ENCODE results near the gene PC. TPM values are rescaled to one million over a fixed set of nuclear protein-coding genes. Genes with fewer than 3 reads are reported as not detected.

The PC gene
- total and polyA plus RNA-seq, 9 of the 15 experiments (the other 6 are each of a cell fraction or from before 2014, with no cell fraction given): 0.94 to 38.0 (median 8.7) TPM

- no peak for TF ChIP-seq HINFP (tag; conservative IDR thresholded peaks at IDR 0.05; ENCODE audit: low read depth)
- no peak for TF ChIP-seq ZNF280B (CRISPR knock-in tag; IDR thresholded peaks at IDR 0.05)
Observed at GRCh38 chr11:66970807-66971442, 12.7 kb upstream of the PC start (continued).

GRCh38 chr11:66970371-66970806 is 12.2 kb upstream of the PC start:
- TF ChIP-seq CTCFL (IDR thresholded peaks at IDR 0.05; ENCODE audit: borderline replicate concordance, insufficient read depth, low read depth, low read length, poor library complexity, severe bottlenecking) (no peak), MBD2 (IDR thresholded peaks at IDR 0.05; ENCODE audit: borderline replicate concordance, low read depth) (0 out of 2 replicates have a peak, but pooled peaks have one; percentile 21), PKNOX1 (IDR thresholded peaks at IDR 0.05) (0 out of 2 replicates have a peak, but pooled peaks have one; percentile 10), ZFP36 (IDR thresholded peaks at IDR 0.05; ENCODE audit: low read depth, low read length, partially characterized antibody) (no peak), TRIM28 (IDR thresholded peaks at IDR 0.05) (peak; percentile 65; the same call in 1 of the 2 replicates), CBX3 (IDR thresholded peaks at IDR 0.05; ENCODE audit: borderline replicate concordance in 1 of 2, low read length in 2 of 2) (0 out of 3 replicates have a peak, but pooled peaks of 1 of the 2 experiments have one; percentile 22)
- BruUV-seq (replicated peaks): no TSS peak
- no peaks in the 10 kb centered on the region for H3K36me3 ChIP-seq (ENCODE audit: control insufficient read depth, insufficient read depth, low read length)
- 47% methylated on average over 4 of the region's 4 CpGs for WGBS (ENCODE audit: insufficient coverage, low coverage, missing lambda C conversion rate)
- ChIA-PET POLR2A (no interaction called here), CTCF (ENCODE audit: low intra/inter-chr PET ratio) (no interaction called here)
- H3K9ac ChIP-seq (ENCODE audit: insufficient read depth in 1 of 2, low read depth in 2 of 2, low read length in 2 of 2): no peak overlapping the region
- no peak overlapping the region for H3K4me2 ChIP-seq (ENCODE audit: insufficient read depth, low read length)
- intact Hi-C loops (cut with micrococcal nuclease): no loop called here
- FAIRE-seq (no peak), ATAC-seq (no peak), DNase-seq (ENCODE audit: extremely low read depth in 1 of 4, low spot score in 3 of 4) (no peak)
- no peaks in the 10 kb centered on the region for H3K79me2 ChIP-seq (ENCODE audit: control insufficient read depth, insufficient read depth, low read length)
- in situ Hi-C loops (cut with MboI): no loop called here
- H3K27ac ChIP-seq (ENCODE audit: extremely low read depth, low read depth, low read length): no peak overlapping the region
- H3K4me1 ChIP-seq (replicated peaks in 1 of 2; ENCODE audit: control insufficient read depth in 2 of 2, insufficient read depth in 2 of 2, low read length in 2 of 2): peaks cover 11 to 16% of the 10 kb centered on the region in 2 experiments; a peak in 4 of 5 replicates
- no peaks in the 10 kb centered on the region for H3K9me1 ChIP-seq (ENCODE audit: control insufficient read depth, insufficient read depth, low read length)
- no peaks in the 10 kb centered on the region for H3K9me3 ChIP-seq (replicated peaks; ENCODE audit: control insufficient read depth, insufficient read depth, low read depth, low read length)
- H3K4me3 ChIP-seq: no peak overlapping the region
- no peaks in the 10 kb centered on the region for H4K20me1 ChIP-seq (replicated peaks; ENCODE audit: control insufficient read depth, insufficient read depth, low read length)
- no peak overlapping the region; the same call in 1 of the 2 replicates for H2AFZ ChIP-seq (ENCODE audit: low read depth, low read length)
- H3K27me3 ChIP-seq (ENCODE audit: control insufficient read depth in 2 of 2, insufficient read depth in 2 of 2, low read length in 2 of 2): no peaks in the 10 kb centered on the region
